HG02852 (cell line): Measurements from ENCODE around the gene ADNP2.

ENCODE experiments used
- ATAC-seq: cut with Tn5 transposase; IDR thresholded peaks from one replicate; pipeline ENCODE4 v1.9.1; 2021; ENCODE audit warnings: mild to moderate bottlenecking, moderate library complexity; ENCODE audit not compliant: unreplicated experiment

Gene ADNP2

DNA sequence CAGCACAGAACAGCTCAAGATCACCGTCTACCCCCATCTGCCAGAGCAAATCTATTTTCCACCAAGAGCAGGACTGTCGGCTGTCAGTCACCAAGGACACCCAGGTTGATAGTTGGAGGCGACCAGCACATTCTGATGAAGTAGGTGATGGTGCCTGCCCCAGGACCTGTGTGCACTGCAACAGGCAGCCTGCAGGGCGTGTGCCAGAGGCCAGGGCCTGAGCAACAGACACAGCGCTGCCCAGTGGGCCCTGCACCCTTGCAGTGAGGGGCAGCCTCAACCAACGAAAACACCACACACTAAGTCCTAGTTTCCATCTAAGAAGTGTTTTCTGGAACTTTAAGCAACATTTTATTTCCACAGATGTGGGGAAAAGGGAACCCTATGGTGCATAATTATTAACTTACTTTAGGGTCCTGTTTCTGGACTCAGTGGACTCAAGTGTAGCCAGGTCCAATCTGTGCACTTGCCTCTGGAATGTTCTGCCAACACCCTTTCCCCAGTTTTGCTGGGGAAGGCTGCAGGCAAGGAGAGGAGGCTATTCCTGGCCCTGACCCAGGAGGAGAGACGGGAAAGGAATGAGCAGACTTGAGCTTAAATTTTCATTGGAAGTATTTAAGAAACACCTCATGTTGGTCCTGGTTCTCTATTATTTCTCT is 61.5 kb downstream of the ADNP2 start:
- no peak for ATAC-seq

DNA sequence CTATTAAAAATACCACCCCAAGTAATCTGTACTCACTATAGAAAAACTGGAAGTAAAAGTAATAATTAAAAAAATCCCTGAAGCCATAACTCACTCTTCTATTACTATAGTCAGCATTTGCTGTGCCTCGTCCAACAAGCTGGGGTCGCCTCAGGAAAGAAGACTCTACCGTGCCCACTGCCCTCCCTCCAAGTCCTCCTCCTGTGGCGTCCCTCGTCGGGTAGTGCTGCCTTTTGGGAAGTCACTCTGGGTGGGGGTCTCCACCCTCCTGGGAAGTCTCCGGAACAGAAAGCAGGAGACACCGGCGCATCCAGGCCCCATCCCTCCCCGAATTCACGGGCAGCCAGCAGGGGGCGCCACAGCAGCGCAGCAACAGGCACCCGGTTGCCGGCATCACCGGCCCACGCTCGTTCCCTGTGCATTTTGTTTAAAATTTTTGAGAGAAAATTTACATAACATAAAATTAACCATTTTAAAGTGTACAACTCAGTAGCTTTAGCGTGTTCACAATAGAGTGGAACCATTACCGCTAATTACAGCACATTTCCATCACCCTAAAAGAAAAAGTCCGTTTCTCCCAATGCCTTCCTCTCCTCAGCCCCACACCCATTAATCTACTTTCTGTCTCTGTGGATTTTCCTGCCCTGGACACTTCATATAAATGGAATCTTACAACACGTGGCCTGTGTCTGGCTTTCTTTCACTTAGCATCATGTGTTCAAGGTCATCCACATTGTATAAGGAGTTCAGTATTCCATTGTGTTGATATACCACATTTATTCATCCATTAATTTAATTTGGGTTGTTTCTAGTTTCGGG is 62.2 kb downstream of the ADNP2 start:
- no peak for ATAC-seq

DNA sequence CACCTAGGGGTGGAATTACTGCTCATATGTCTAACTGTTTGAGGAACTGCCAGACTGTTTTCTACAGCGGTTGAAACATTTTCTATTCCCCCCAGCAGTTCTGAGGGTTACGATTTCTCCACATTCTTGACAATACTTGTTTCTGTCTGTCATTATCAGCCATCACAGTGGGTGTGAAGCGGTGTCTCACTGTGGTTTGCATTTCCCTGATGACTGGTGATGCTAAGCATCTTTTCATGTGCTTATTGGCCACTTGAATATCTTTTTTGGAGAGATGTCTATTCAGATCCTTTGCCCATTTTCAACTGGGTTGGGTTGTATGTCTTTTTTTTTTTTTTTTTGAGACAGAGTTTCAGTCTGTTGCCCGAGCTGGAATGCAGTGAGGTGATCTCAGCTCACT is 63.0 kb downstream of the ADNP2 start:
- ATAC-seq = no peak

DNA sequence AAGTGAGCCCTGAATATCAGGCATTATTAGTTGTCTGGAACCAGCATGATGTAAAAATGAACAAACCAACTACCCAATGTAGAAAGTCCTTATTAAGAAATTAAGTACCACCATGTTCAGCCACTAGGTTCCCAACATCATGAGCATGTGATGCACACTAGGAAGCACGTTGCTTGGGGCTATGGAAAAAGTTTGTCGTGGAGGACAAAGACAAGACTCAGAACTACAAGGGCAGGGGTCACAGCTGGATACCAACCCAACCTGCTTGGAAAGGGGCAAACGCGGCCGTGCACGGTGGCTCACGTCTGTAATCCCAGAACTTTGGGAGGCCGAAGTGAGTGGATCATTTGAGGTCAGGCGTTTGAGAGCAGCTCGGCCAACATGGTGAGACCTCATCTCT is 64.0 kb downstream of the ADNP2 start:
- no peak for ATAC-seq

DNA sequence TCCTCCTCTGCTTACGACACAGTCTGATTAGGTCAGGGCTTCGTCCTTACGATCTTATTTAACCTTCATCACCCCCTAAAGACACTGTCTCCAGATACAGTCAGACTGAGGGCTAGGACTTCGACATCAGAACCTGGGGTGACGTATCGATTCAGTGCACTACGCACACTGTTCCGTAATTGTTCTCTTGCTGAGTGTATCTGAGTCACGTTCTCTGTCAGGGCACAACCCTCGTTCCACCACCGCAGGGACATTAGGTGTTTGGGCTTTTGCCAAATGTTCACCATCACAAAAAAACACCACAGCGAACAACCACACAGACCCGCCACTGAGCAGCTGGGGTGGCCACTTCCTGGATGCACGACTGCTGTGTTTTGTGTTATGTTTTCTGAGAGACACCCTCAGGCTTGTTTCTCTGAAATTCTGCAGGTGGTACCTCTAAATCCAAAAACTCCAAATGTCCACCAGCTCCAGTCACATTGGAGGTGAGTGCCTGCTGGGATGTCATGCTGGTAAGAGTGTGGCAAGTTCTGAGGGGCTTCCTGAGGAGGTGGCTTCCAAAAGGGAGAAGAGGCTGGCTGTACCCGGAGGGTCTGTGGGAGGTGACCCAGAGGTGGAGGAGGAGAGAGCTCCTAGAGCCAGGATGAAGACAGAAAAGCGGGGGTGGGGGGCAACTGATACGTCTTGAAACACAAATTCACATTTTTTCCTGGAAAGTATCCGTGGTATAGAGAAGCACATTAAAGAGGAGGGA is 66.6 kb downstream of the ADNP2 start:
- no peak for ATAC-seq

DNA sequence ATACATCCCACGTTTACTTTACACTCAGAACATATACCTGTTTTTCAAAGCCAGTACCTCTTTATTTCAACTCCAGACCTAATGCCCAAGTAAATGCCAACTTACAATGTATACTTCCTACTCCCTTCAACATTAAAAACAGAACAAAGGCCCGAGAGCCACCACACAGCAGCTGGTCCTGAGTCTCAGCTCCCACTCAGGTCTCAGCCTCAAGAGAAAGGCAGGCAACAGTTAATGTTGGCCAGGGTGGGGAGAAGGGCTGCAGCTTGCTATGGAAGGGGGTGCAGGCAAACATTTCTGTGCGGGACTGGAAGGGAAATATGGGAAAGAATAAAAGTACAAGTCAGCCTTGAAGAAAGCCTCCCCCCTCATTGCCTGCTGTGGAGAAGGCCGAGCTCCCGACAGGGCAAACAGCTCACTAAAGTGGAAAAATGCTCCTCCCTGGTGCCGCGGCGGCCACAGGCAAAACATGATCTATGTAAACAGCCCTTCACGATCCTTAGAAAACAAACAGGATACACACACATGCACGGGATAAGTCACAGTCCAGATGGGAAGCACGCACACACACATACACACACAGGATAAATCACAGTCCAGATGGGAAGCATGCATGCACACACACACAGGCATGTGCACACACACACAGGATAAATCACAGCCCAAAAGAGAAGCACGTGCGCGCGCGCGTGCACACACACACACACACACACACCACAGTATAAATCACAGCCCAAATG is 67.4 kb downstream of the ADNP2 start:
- no peak for ATAC-seq

DNA sequence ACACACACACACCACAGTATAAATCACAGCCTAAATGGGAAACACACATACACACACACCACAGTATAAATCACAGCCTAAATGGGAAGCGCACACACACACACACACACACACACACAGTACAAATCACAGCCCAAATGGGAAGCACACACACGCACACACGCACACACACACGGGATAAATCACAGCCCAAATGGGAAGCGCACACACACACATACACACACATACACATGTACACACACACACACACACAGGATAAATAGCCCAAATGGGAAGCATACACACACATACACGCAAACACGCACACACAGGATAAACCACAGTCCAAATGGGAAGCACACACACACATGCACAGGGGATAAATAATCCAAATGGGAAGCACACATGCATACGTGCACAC is 68.1 kb downstream of the ADNP2 start:
- ATAC-seq = no peak

DNA sequence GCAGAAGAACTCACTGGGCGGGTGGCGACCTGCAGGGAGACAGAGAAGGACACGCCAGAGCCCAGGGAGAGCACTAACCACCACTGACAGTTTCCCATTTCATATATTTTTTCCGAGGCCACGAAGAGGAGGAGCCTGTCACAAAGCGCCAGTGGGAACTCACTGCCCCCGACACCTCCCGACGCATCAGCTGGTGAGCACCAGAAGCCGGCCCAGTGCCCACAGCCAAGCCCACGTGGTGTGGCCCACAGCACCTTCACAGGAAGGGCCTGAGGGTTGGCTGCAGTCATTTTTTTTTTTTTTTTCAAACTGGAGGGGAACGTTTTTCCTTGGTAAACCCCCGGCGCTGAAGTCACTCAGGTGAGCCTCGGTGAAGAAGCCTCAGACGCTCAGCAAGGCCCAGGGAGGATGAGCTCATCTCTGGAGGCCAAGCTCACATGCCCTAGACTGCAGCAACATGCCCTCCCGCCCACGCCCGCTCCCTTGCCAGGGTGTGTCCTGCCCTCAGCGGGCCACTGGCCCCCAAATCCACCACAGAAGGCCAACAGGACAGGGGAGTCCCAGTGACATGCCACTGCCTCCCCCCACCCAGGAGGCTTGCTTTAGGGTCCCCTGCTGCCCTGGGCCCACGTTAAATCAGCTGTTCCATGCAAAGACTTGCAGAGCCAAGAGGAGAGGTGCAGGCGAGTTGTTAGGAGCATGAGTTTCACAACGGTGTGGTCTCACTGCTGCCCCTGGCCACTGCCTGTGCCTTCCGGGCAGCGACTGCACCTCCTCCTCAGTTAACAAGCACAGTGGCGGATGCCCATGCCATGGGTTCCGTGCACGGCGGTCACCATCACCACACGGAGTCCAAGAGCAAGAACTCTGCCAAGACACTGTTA is 70.1 kb downstream of the ADNP2 start:
- no peak for ATAC-seq

DNA sequence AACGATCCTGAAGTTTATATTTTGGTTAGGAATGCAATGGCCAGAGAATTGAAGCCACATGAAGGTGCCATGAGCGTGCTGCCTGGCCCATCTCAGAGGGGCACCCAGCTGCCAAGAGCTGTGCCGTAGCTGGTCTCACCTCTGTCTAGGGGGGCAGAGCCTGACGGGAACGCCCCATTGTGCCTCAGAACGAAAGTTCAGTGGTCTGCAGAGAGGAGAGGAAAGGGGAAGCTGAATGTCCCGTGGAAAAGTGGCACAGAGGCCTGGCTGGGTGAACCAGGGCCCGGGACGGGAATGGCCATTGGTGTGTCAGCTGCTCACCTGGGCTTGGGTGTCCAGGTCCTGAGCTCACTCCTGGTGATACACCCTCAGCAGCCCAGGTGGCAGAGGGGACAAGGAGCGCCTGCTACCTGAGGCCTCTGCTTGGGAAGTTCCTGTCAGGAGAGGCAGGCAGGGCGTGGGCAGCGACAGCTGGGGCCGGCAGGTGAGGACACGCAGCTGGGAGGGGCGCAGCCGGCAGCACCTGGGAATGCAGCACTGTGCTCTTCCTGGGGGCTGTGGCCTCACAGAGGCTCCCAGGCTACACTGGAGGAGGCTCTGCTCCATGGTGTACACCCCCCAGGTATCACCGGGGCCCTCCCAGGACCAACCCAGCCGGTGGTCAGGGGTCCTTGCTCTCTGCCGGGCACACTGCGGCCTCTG is 70.9 kb downstream of the ADNP2 start:
- ATAC-seq = no peak

DNA sequence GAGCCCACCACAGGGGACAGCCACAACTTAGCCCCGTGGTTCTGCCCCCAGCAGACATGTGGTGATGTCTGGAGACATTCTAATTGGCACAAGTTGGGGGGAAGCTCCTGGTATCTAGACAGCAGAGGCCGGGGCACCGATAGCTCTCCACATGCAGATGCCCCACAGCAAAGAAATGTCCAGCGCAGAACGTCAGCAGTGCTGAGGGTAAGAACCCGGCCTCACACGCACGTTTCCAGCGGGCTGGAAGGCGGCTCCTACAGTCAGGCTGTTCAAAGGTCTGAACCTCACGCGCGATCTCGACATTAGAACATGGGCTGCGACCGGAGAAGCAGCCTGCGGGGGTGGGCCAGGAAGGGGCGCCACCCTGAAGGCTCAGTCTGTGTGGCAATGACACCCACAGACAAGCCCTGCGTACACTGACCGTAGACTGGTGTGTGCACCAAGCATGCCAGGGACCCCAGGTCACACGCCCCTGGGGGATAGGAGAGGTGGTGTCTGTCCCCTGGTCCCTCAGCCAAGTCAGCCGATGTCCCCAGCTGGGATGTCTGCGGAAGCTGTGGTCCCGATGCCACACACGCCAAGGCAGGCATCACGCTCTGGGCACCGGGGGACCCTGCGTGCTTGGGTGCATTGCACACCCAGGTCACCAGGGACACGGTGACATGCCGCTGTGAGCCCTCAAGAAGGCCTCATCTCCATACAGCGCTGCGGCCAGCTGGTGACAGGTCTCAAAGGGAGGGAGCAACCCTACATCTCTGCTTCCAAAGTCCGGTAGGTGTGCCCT is 71.9 kb downstream of the ADNP2 start:
- no peak for ATAC-seq

DNA sequence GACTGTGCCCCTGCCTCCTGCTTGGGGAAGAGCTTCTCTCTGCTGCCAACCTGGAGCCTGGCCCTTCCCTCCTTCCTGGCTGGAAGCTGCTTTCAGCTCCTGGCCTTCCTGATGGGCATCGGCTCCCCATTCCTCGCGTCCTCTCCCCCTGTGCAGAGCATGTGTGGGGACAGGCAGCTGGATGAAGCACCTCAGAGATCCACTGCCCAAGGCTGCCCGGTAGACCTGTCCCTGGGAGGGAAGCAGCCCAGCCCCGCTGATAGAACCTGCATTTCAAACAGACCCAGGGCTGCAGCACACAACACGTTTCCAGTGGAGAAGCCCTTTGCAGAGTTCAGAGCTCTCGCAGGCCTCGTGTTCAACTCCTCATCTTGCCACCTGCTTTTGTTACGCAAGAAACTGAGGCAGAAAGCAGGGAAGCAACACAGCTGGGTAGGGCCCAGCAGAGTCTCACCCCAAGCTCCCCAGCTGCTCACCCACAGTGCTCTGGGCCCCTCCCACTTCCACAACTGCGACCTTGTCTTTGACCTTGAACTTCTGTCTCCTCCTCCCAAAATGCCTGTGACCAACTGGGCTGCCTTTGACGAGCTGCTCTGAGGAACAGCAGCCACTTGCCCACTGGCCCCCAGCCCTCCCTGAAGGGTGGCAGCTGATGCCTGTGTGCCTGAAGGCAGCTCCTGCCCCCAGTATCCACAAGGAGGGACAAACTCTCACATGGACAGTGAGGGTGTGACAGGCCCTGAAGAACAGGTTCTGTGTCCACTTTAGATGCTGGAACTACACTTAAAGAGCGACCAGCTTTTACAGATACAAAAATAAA is 72.8 kb downstream of the ADNP2 start:
- ATAC-seq = no peak

DNA sequence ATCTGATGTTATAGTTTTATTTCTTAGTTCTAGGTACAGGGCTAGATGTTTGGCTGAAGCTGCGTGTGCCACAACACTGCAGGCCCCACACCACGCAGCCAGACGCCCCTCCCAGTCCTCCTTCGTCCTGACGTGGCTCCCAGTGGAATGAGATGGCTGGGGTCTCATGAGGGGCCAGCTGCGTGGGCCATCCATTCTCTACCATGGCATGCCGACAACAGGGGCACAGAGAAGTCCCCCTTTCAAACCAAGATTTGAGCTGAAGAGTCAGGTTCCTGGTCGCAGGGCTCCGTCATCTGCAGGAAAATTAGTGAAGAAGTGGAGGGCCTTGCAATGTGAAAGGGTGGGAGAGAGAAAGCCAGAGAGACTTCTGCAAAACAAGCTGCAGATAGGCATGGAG is 73.8 kb downstream of the ADNP2 start:
- ATAC-seq = no peak

DNA sequence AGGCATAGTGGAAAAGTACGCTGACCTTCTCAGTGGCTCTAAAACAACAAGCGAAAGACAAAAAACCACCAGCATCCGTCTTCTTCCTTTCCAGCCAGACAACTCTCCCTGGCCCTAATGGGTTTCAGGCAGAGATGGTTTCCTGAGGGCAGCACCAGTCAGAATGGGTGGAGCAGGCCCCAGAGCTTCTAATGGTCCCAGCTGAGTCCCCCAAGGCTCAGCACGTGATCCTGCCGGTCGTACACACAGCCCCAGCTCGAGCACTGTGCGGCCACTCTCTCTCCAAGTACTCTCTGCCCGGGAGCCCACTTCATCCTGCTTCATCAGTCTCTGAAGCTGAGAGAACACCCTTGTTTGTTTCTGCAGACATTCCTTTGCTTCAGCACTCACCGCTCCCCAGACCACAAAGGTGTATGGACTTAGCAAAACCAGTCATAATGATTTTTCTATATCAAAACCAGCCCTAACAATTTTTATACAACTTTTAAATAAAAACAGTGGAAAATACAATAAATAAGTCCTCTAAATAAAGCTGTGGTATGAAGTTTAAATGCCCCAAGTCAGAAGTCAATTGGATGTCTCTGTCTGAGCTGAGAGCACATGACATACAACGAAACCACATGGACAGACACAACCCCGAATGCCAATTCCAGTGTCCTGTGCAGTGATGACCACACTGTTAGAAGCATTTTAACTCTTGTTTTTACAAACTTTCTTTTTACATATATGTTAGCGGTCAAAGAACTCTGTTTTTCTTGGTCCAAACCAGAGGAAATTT is 74.4 kb downstream of the ADNP2 start:
- no peak for ATAC-seq

DNA sequence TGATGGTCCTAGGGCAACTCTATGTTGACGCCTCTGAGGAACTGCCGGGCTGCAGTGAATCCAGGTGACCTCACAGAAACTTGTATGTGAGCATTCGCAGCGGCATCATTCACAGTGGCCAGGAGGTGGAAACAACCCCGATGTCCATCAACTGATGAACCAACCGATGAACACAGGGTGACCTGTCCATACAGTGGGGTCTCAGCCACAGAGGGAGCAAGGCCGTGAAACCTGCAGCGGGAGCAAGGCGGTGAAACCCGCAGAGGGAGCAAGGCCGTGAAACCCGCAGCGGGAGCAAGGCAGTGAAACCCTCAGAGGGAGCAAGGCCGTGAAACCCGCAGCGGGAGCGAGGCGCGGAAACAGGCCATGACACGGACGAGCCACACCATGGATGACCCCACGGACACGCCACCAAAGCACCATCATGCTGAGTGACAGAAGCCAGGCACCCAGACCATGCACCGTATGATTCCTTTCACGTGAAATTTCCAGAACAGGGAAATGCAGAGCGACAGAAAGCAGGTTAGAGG is 75.2 kb downstream of the ADNP2 start:
- no peak for ATAC-seq

DNA sequence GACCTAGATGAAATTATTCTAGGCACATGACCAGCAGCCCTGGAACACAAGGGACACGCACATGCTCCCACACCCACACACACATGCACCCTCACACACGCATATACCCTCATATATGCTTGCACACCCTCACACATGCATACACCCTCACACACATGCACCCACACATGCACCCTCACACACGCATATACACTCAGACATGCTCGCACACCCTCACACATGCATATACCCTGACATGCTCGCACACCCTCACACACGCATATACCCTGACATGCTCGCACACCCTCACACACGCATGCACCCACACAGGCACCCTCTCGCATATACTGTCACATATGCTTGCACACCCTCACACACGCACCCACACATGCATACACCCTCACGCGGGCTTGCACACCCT is 76.5 kb downstream of the ADNP2 start:
- no peak for ATAC-seq

DNA sequence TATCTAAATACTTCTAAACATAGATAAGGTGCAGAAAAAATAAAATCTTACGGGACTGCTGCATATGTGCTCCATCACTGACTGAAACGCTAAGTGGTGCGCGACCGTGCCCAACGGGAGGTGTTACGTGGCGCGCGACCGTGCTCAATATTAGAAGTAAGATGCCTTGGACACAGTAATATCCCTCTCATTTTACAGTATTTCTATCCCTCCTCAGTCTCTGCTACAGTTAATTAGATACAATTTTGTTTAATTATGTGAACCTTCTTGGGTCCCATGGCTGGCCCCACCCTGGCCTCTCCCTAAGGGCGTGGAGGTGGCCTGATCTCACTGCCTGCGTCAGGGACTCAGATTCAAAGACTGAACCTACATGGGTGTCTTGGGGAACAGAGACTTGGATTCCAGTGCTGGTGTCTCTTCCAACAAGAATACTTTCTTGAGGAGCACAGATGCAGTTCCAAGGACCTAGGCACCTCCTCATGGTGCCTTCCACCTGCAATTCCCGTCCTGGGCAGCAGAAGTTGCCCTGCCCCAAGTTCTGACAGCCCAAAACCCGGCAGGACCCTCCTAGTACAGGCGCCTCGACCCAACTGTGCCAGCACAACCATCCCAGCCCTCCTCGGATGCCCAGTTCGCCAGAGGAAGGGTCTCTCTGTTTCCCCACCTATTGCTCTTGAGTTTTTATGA is 79.0 kb downstream of the ADNP2 start:
- ATAC-seq = no peak
